ENCODE data around the gene EFCAB11. TPM values are rescaled to one million over a fixed set of nuclear protein-coding genes. Genes with fewer than 3 reads are reported as not detected.

The EFCAB11 gene
- total and polyA plus RNA-seq, 2 of the 8 experiments (the other 6 are each of a cell fraction or from before 2014, with no cell fraction given) = 6.8 to 12.8 TPM

DNA sequence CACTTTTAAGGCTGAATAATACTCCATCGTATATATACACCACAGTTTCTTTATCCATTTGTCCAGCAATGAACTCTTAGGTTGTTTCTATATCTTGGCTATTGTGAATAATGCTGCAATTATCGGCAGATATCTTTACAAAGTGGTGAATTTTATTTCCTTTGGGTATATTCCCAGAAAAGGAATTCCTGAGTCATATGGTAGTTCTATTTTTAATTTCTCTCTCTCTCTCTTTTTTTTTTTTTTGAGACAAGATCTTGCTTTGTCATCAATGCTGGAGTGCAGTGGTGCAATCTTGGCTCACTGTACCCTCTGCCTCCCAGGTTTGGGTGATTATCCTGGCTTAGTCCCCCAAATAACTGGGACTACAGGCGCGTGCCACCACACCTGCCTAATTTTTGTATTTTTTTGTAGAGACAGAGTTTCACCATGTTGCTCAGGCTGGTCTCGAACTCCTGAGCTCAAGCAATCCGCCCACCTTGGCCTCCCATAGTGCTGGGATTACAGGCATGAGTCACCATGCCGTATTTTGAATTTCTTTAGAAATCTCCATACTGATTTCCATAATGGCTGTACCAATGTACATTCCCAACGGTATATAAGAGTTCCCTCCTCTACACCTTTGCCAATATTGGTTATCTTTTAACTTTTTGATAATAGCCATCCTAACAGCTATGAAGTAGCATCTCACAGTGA lies 98.4 kb downstream of the EFCAB11 start:
- ChIA-PET CTCF (ENCODE audit: partially characterized antibody) (interaction anchor here (1.1 to 1.6 kb wide), 3 partner anchors 8 to 26 kb away, joined by 3 to 5 read pairs (median 4); no protein-coding TSS in a partner anchor), POLR2A (ENCODE audit: partially characterized antibody) (interaction anchor here (1.3 kb wide), 1 partner anchor 10 kb away, joined by 4 read pairs; no protein-coding TSS in a partner anchor)
- Histone ChIP-seq H3K36me3 (ENCODE audit: control insufficient read depth in 2 of 4, insufficient read depth in 4 of 4, low read length in 3 of 4) (no peaks in the 10 kb centered on the region), H4K91ac (replicated peaks; ENCODE audit: insufficient read length, low read length) (no peak overlapping the region), H3K18ac (ENCODE audit: extremely low read depth, low read length) (no peak overlapping the region), H4K5ac (ENCODE audit: insufficient read length, low read depth, low read length) (no peak overlapping the region), H4K8ac (ENCODE audit: extremely low read depth, insufficient read depth, low read length) (no peak overlapping the region), H2BK20ac (ENCODE audit: low read length) (no peak overlapping the region), H2BK5ac (ENCODE audit: low read depth, low read length) (no peak overlapping the region), H3K23ac (ENCODE audit: insufficient read length) (no peak overlapping the region), H3K14ac (ENCODE audit: insufficient read length) (no peak overlapping the region), H2BK120ac (replicated peaks; ENCODE audit: low read depth, low read length) (no peak overlapping the region), H3K9me3 (ENCODE audit: insufficient read depth in 2 of 2, low read depth in 1 of 2, low read length in 1 of 2) (no peaks in the 10 kb centered on the region; a peak in 1 of 4 replicates), H3K4me3 (ENCODE audit: extremely low read depth in 1 of 4, insufficient read depth in 2 of 4, low read depth in 3 of 4, low read length in 4 of 4) (no peak overlapping the region), H3K4ac (replicated peaks; ENCODE audit: insufficient read length, low read depth, low read length) (no peak overlapping the region), H2AFZ (ENCODE audit: low read length) (no peak overlapping the region), H2AK5ac (ENCODE audit: low read depth, low read length) (no peak overlapping the region), H3K27ac (ENCODE audit: low read depth, low read length) (no peak overlapping the region), H2BK12ac (ENCODE audit: low read depth, low read length) (no peak overlapping the region), H3K23me2 (ENCODE audit: low read depth, low read length) (peaks cover 2% of the 10 kb centered on the region; the same call in 1 of the 2 replicates), H3K4me2 (ENCODE audit: insufficient read depth in 1 of 2, low read depth in 2 of 2, low read length in 2 of 2) (no peak overlapping the region), H3K79me2 (ENCODE audit: control insufficient read depth in 1 of 2, insufficient read depth in 2 of 2, low read length in 2 of 2) (no peaks in the 10 kb centered on the region), H3K27me3 (replicated peaks in 1 of 4; ENCODE audit: control insufficient read depth in 3 of 4, extremely low read depth in 1 of 4, insufficient read depth in 3 of 4, low read length in 3 of 4) (no peaks in the 10 kb centered on the region), H4K20me1 (replicated peaks in 1 of 2; ENCODE audit: control insufficient read depth in 1 of 2, insufficient read depth in 2 of 2, low read length in 2 of 2) (no peaks in the 10 kb centered on the region), H3K79me1 (ENCODE audit: low read depth, low read length) (no peaks in the 10 kb centered on the region), H3K4me1 (replicated peaks in 1 of 4; ENCODE audit: control insufficient read depth in 3 of 4, insufficient read depth in 4 of 4, low read length in 3 of 4) (no peaks in the 10 kb centered on the region), H3K56ac (replicated peaks; ENCODE audit: insufficient read length, low read depth, low read length) (no peak overlapping the region), H3K9ac (replicated peaks in 1 of 4; ENCODE audit: extremely low read depth in 1 of 4, low read depth in 3 of 4, low read length in 3 of 4) (no peak overlapping the region), H2BK15ac (ENCODE audit: low read length) (no peak overlapping the region)
- no peak for TF ChIP-seq ASH2L (IDR thresholded peaks at IDR 0.05; ENCODE audit: low read length)
- no peak for TF ChIP-seq GTF2F1 (IDR thresholded peaks at IDR 0.05; ENCODE audit: borderline replicate concordance, low read depth, low read length)
- no peak for TF ChIP-seq GABPA (IDR thresholded peaks at IDR 0.05; ENCODE audit: borderline replicate concordance, insufficient read depth, low read length)
- TF ChIP-seq TCF12 (IDR thresholded peaks at IDR 0.05; ENCODE audit: low read depth, low read length) = no peak
- no peak for TF ChIP-seq EGR1 (IDR thresholded peaks at IDR 0.05; ENCODE audit: borderline replicate concordance, low read depth, low read length)
- no peak for TF ChIP-seq CTBP2 (IDR thresholded peaks at IDR 0.05; ENCODE audit: borderline replicate concordance, insufficient read depth, insufficient read length, low read length)
- TF ChIP-seq CBX5 (IDR thresholded peaks at IDR 0.05; ENCODE audit: low read depth, low read length) = no peak
- TF ChIP-seq SP2 (IDR thresholded peaks at IDR 0.05; ENCODE audit: low read length) = no peak
- no peak for TF ChIP-seq BACH1 (IDR thresholded peaks at IDR 0.05; ENCODE audit: low read length)
- TF ChIP-seq KDM4A (IDR thresholded peaks at IDR 0.05; ENCODE audit: low read depth, low read length, severe bottlenecking) = no peak
- 92% methylated on average over 8 of the region's 8 CpGs; no CpG with 5 or more reads in 1 of the 2 experiments for WGBS, 2 experiments (ENCODE audit: extremely low coverage in 1 of 2, insufficient coverage in 1 of 2, insufficient read length in 1 of 2, insufficient replicate concordance in 2 of 2, low coverage in 1 of 2, low lambda C conversion rate in 2 of 2, missing lambda C conversion rate in 1 of 2)
- FAIRE-seq (no peak), DNase-seq (ENCODE audit: low read depth in 1 of 2, low spot score in 2 of 2) (no peak)
